ENCODE measurements around the gene EPS15.

Gene EPS15

DNA sequence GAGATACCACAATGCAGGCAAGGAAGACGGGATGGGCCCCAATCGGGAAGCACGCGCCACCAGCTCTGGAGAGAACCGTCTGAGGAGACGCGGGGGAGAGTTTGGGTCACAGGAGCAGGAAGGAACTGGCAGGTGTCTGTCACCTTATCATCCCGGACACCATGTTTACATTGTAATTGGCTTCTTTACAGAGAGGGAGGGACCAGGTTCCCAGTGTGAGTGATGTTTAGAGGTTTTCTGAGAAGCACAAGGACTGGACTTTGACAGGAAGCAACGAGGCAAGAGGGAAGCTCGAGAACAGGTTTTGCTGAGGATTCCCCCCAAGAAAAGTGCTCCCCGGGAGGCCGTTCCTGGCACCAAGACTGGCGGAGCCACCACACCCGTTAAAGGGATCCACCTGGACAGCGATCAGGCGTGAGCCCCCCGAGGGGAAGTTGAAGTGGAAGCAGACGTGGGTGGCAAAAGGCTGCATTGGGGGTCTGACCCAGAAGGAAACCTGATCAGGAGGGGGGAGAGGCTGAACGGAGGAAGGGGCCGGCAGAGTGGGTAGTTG is 957 bp downstream of the EPS15 start (continued):
- TF ChIP-seq, protein P1, sequence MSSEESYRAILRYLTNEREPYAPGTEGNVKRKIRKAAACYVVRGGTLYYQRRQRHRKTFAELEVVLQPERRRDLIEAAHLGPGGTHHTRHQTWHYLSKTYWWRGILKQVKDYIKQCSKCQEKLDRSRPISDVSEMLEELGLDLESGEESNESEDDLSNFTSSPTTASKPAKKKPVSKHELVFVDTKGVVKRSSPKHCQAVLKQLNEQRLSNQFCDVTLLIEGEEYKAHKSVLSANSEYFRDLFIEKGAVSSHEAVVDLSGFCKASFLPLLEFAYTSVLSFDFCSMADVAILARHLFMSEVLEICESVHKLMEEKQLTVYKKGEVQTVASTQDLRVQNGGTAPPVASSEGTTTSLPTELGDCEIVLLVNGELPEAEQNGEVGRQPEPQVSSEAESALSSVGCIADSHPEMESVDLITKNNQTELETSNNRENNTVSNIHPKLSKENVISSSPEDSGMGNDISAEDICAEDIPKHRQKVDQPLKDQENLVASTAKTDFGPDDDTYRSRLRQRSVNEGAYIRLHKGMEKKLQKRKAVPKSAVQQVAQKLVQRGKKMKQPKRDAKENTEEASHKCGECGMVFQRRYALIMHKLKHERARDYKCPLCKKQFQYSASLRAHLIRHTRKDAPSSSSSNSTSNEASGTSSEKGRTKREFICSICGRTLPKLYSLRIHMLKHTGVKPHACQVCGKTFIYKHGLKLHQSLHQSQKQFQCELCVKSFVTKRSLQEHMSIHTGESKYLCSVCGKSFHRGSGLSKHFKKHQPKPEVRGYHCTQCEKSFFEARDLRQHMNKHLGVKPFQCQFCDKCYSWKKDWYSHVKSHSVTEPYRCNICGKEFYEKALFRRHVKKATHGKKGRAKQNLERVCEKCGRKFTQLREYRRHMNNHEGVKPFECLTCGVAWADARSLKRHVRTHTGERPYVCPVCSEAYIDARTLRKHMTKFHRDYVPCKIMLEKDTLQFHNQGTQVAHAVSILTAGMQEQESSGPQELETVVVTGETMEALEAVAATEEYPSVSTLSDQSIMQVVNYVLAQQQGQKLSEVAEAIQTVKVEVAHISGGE (tag by site-specific recombination; conservative IDR thresholded peaks at IDR 0.05; ENCODE audit: low read depth) = peak; percentile 58
- TF ChIP-seq ZNF266 (tag by site-specific recombination; IDR thresholded peaks at IDR 0.05; ENCODE audit: low read depth) (no peak), ZNF133 (tag by site-specific recombination; IDR thresholded peaks at IDR 0.05) (no peak), ZNF274 (IDR thresholded peaks at IDR 0.05; ENCODE audit: low read length) (no peak), ZNF274 (tag by site-specific recombination; IDR thresholded peaks at IDR 0.05; ENCODE audit: borderline replicate concordance) (no peak), ZNF132 (tag by site-specific recombination; IDR thresholded peaks at IDR 0.05; ENCODE audit: borderline replicate concordance) (no peak), ZSCAN30 (tag by site-specific recombination; IDR thresholded peaks at IDR 0.05) (no peak), ZNF350 (tag by site-specific recombination; IDR thresholded peaks at IDR 0.05) (no peak), ZSCAN16 (tag by site-specific recombination; IDR thresholded peaks at IDR 0.05) (no peak), PRDM10 (tag by site-specific recombination; IDR thresholded peaks at IDR 0.05) (peak; percentile 68; the same call in 1 of the 2 replicates), ZNF211 (tag by site-specific recombination; IDR thresholded peaks at IDR 0.05; ENCODE audit: low read depth) (no peak), ZNF747 (tag by site-specific recombination; IDR thresholded peaks at IDR 0.05) (no peak), ZSCAN23 (tag by site-specific recombination; IDR thresholded peaks at IDR 0.05) (no peak), ZNF518A (tag by site-specific recombination; conservative IDR thresholded peaks at IDR 0.05; ENCODE audit: low read depth) (no peak), ZNF501 (tag by site-specific recombination; IDR thresholded peaks at IDR 0.05) (no peak), ZNF169 (tag by site-specific recombination; IDR thresholded peaks at IDR 0.05) (no peak), ZNF654 (tag by site-specific recombination; IDR thresholded peaks at IDR 0.05; ENCODE audit: low read depth) (no peak), ZNF146 (tag by site-specific recombination; IDR thresholded peaks at IDR 0.05) (no peak), ZNF792 (tag by site-specific recombination; IDR thresholded peaks at IDR 0.05) (no peak), ZNF626 (tag by site-specific recombination; IDR thresholded peaks at IDR 0.05) (no peak), ZNF639 (tag by site-specific recombination; IDR thresholded peaks at IDR 0.05) (no peak), SP2 (tag by site-specific recombination; IDR thresholded peaks at IDR 0.05) (peak; percentile 71; the same call in 1 of the 2 replicates)
- TF ChIP-seq, protein P2, sequence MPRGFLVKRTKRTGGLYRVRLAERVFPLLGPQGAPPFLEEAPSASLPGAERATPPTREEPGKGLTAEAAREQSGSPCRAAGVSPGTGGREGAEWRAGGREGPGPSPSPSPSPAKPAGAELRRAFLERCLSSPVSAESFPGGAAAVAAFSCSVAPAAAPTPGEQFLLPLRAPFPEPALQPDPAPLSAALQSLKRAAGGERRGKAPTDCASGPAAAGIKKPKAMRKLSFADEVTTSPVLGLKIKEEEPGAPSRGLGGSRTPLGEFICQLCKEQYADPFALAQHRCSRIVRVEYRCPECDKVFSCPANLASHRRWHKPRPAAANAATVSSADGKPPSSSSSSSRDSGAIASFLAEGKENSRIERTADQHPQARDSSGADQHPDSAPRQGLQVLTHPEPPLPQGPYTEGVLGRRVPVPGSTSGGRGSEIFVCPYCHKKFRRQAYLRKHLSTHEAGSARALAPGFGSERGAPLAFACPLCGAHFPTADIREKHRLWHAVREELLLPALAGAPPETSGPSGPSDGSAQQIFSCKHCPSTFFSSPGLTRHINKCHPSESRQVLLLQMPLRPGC (tag by site-specific recombination; IDR thresholded peaks at IDR 0.05) = no peak
- TF ChIP-seq, protein P3, sequence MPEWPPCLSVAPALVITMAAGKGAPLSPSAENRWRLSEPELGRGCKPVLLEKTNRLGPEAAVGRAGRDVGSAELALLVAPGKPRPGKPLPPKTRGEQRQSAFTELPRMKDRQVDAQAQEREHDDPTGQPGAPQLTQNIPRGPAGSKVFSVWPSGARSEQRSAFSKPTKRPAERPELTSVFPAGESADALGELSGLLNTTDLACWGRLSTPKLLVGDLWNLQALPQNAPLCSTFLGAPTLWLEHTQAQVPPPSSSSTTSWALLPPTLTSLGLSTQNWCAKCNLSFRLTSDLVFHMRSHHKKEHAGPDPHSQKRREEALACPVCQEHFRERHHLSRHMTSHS (tag by site-specific recombination; IDR thresholded peaks at IDR 0.05) = no peak
